GM19455 (cell line): ENCODE measurements around the gene FANCG.

Source experiments
- ATAC-seq: cut with Tn5 transposase; IDR thresholded peaks from one replicate; pipeline ENCODE4 v1.9.1; 2021; ENCODE audit not compliant: unreplicated experiment

FANCG gene

GRCh38 chr9:35079426-35080341 is at the start of gene FANCG:
FANCG (minus strand) TSS chr9:35079942; CDS start chr9:35079524, 418 bp downstream.
- peak; percentile 75 for ATAC-seq

- no peak for ATAC-seq
Measured at GRCh38 chr9:35116898-35117551, 37.3 kb upstream of the FANCG start.

GRCh38 chr9:35116539-35116897 is 36.8 kb upstream of the FANCG start:
- no peak for ATAC-seq

DNA sequence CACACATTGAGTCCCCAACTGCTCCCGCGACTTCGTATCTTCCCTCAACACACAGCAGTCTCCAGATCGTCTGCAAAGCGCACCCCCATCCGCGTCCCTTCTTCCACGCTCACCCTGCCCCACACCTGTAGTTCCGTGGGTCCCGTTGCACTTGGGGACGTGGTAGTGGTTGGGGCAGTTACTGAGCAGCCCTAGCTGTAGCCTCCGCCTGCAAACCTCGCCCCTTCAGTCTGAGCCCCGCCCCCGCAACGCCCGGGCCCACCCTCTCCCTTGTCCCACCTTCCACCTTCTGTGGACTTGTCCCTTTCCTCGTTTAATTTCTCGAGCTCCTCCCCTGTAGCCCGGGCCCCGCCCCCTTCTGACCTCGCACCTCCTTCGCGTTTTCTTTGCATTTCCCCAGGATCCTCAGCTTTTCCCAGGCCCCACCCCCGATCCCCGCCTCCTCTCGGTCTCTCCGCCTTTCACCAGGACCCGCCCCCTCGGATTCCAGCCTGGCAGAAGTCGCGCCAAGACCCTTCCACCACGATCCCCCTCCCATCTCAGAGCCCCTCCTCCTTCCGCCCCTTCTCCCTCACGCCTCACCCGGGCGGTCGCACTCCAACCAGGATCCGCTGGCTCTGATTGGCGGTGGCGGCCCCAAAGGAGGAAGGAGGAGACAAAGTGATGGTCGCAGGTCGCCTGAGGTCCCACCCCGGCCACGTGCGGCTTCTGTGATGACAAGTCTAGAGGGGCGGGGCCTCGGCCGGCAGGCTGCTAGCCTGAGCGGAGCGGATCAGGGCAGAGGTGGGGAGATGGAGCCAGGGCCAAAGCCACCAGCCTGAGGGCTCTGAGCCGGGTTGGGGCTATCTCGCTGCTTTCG is 36.2 kb upstream of the FANCG start, which contains the start of gene ATOSB:
Gene ATOSB (minus strand): TSS at position 183 of the 859 bp plus-strand sequence. CDS start 7,588 bp downstream, outside the sequence.
- ATAC-seq: peak; percentile 55

- no peak for ATAC-seq
Measured at GRCh38 chr9:35114840-35115628, 35.3 kb upstream of the FANCG start.

- no peak for ATAC-seq
Measured at GRCh38 chr9:35114113-35114839, 34.5 kb upstream of the FANCG start.

- no peak for ATAC-seq
Measured at GRCh38 chr9:35112257-35113020, 32.7 kb upstream of the FANCG start.

GRCh38 chr9:35111001-35111933 is 31.5 kb upstream of the FANCG start:
- ATAC-seq: peak; percentile 65

GRCh38 chr9:35110327-35110761 is 30.6 kb upstream of the FANCG start:
- no peak for ATAC-seq

DNA sequence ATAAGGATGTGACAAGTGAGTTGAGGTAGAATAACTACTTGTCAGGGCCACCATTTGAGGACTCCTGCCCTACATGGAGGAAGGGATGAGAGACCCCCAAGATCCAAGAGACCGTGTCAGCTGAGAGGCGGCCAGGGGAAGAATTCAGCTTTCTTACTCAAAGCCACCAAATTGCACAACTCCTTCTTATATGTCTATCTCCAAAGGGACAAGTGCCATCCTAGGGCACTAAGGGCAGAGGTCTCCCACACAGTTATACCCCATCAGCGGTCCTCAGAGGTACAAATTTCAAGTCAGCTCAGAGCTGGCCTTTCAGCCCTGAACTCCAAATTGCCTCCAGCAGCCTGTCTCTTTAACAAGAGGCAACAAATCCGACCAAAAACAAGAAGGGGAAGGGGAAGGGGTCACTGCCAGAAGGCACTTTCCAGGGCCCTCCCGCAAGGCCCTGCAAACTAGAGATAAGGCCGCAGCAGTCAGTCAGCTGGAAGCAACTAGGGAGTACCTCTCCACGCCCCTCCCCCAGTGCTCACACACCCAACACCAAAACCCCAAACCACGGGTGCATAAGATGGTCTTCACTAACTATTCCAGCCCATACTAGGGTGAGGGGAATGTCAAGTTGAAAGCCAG is 29.3 kb upstream of the FANCG start:
- ATAC-seq: no peak

DNA sequence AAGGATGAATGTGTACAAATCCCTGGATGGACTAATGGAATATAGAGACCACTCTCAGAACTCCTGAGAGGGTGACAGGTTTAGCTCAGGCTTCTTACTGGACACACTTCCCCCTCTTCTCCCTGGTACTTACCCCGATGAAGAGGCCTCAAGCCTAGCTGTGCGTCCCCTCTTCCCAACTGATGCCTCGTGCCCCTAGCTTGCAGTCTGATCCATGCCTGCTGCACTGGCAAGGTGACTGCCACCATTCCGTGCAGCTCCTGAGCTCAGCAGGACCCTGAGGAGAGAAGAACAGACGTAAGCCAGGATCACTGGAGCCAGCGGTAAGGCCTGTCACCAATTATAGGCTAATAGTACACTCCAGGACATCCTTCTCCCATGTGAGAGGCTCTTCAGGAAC is 28.7 kb upstream of the FANCG start:
- ATAC-seq: no peak

DNA sequence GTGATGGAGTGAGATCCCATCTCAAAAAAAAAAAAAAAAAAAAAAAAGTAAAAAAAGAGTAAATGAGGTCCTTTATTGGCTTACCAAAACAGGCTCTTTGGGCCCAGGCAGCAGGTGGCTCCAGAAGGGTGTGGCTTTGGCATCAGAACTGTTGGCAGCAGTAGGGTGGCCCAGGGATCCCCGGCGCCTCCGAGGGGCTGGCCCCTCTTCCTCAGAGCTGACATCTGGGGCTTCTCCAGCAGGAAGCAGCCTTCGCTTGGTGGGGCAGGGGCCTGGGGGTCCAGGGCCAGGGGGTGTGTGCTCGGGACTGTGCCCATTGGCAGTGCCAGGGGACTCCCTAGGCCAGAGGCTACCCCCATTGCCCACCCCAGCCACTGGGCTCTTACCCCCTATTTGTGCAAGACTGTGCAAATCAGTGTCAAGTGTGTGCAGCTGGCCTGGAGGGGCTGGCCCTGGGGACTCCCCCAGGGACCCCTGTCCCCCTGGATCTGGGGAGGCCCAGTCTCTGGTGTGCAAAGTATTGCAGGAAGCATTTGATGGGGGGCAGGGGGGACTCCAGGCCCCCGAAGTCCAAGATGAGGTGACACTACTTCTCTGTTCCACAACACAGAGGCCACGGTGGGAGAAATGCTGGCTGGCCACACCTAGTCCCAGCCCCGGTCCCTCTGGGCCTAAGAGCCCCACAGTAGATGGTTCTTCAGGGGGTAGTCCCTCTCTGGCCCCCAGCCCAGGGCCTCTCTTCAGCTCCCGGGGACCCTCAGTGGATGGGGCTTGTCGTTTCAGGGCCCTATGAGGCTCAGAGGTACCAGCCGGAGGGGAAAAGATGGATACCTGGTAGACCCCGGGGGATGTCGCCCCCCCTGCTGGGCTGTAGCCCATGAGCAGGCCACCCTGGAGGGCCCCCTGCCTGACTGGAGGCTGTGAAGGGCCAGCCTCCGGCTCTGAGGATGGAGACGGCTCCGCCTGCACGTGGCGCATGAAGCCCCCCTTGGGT is 27.9 kb upstream of the FANCG start:
- no peak for ATAC-seq

DNA sequence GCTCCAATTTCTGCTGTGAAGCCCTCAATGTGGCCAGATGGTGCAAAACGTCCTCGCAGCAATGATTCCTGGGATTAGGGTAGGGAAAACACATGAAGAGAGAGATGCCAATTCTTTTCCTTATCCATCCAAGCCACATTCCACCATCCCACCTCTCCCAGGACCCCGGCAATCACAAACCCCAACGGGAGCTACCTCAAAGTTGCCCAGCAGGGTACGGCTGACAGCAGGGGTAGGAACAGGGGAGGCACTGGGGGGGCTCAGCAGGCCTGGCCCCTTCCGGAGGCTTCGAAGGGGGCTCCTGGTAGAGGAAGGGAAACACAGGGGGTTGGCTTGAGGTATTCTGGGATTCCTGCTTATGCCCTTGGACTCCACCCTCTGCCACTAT is 26.6 kb upstream of the FANCG start:
- no peak for ATAC-seq

DNA sequence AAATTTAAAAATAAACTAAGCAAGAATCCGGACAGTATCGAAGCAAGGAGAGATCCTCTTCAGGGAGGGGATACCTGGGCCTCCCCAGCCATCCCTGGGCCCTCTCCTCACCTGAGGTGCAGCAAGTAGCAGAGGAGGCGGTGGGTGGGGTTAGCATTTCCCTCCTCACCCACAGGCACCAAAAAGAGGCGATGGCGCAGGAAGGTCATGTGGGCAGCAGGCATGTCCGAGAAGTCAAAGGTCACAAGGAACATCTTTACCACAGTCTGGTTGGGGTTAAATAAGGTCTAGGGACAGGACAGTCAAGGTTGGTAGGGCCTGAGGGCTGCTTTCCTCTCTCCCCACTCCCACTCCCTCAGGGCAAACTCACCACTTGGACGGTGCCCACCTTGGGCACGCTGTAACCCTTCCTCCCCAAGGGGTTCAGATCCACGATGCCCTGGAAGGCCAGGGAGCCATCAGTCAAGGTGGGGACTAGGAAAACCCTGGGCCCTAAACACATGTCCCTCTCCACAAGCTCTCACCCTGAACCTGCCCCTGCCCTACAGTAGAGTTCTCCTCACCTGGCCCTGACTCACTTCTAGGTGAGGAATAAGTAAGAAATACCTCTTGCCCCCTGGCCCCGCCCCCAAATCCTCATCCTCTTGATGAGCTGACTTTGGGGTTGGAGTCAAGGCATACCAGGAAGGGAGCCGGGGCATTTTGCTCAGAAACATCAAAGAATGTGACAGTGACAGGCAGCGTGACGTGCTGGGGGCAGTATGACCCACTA is 26.0 kb upstream of the FANCG start:
- ATAC-seq: no peak

DNA sequence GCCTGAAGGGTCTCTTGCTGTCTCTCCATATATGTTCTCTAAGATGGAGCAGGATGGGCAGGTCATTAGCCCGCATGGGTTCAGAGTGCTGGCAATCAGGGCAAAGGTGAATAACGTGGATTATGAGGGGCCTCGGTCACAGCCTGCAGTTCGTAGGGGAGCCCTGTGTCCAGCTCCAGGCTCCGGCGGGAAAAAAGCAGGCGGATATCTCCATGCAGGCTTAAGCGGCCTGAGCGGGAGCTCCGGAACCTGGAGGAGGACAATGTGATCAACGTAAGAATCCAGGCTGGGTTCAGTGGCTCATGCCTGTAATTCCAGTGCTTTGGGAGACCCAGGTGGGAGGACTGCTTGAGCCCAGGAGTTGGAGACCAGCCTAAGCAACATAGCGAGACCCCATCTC is 25.4 kb upstream of the FANCG start:
- no peak for ATAC-seq

DNA sequence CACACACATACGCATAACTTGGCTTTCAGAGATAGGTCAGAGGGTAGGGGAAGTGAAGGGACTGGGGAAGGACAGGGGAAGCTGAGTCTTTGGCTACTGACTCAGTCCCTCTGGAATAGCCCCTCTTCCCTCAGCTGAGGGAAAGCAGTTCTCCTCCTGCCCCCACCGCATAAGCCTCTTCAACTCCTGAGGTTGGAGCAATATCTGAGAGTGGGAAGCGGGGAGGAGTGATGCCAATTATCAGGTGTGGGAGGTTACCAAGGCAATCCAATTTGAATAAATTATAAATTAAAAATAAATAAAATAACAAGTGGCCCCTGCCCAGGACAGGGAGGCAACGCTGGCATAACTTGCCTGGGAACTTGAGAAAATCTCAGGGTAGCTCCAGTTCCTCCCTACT is 24.8 kb upstream of the FANCG start:
- no peak for ATAC-seq
